ENCODE results near the gene PPP1R3E.
A peak's percentile ranks its signal among the peaks of the same experiment; 100 is the strongest.

- TF ChIP-seq CTCF (IDR thresholded peaks at IDR 0.05; ENCODE audit: poor library complexity, severe bottlenecking): no peak
- TF ChIP-seq EZH2 (IDR thresholded peaks at IDR 0.05; ENCODE audit: borderline replicate concordance, insufficient read depth, low read length, poor library complexity, severe bottlenecking): no peak
- TF ChIP-seq EP300 (conservative IDR thresholded peaks at IDR 0.05; ENCODE audit: poor library complexity, severe bottlenecking): no peak
- TF ChIP-seq RAD21 (conservative IDR thresholded peaks at IDR 0.05): no peak
- TF ChIP-seq TAF1 (IDR thresholded peaks at IDR 0.05; ENCODE audit: low read depth): no peak
- TF ChIP-seq POLR2AphosphoS5 (IDR thresholded peaks at IDR 0.05): no peak
- no peak for TF ChIP-seq MXI1 (conservative IDR thresholded peaks at IDR 0.05; ENCODE audit: poor library complexity, severe bottlenecking)
- TF ChIP-seq REST (IDR thresholded peaks at IDR 0.05; ENCODE audit: borderline replicate concordance): peak; percentile 7
Observed at GRCh38 chr14:23300687-23301223, 1.9 kb downstream of the PPP1R3E start.

All from neural cell (in vitro differentiated cells).